Measurements from ENCODE around the gene PUSL1. TPM values are rescaled to one million over a fixed set of nuclear protein-coding genes. Genes with fewer than 3 reads are reported as not detected.

The PUSL1 gene
- total RNA-seq, 1 donor from 2014 or later: 21.5 TPM

- Mint-ChIP-seq H3K27me3 (ENCODE audit: unreplicated experiment) (no peaks in the 10 kb centered on the region), H3K4me3 (ENCODE audit: unreplicated experiment) (no peak overlapping the region), H3K4me1 (ENCODE audit: unreplicated experiment) (peaks cover 56% of the 10 kb centered on the region), H3K27ac (ENCODE audit: unreplicated experiment) (peak overlapping the region; percentile 54), H3K9me3 (ENCODE audit: unreplicated experiment) (no peaks in the 10 kb centered on the region), H3K36me3 (ENCODE audit: unreplicated experiment) (peaks cover 9% of the 10 kb centered on the region)
- no peak for TF ChIP-seq CTCF (IDR thresholded peaks at IDR 0.05)
- DNase-seq (ENCODE audit: extremely low spot score, unreplicated experiment): no peak
Observed at GRCh38 chr1:1267488-1268283, 40.7 kb upstream of the PUSL1 start.

GRCh38 chr1:1268284-1268682, 40.1 kb upstream of the PUSL1 start:
- peaks cover 5% of the 10 kb centered on the region for H3K36me3 Mint-ChIP-seq (ENCODE audit: unreplicated experiment)
- no peaks in the 10 kb centered on the region for H3K9me3 Mint-ChIP-seq (ENCODE audit: unreplicated experiment)

GRCh38 chr1:1270813-1271212, 37.6 kb upstream of the PUSL1 start:
- Mint-ChIP-seq H3K4me3 (ENCODE audit: unreplicated experiment) (peak overlapping the region; percentile 60), H3K27me3 (ENCODE audit: unreplicated experiment) (no peaks in the 10 kb centered on the region), H3K27ac (ENCODE audit: unreplicated experiment) (peak overlapping the region; percentile 73), H3K36me3 (ENCODE audit: unreplicated experiment) (peaks cover 5% of the 10 kb centered on the region), H3K9me3 (ENCODE audit: unreplicated experiment) (no peaks in the 10 kb centered on the region), H3K4me1 (ENCODE audit: unreplicated experiment) (peaks cover 37% of the 10 kb centered on the region)
- no peak for TF ChIP-seq CTCF (IDR thresholded peaks at IDR 0.05)
- no peak for DNase-seq (ENCODE audit: extremely low spot score, unreplicated experiment)

More at GRCh38 chr1:1268284-1268682, 40.1 kb upstream of the PUSL1 start:
- no peak for DNase-seq (ENCODE audit: extremely low spot score, unreplicated experiment)
- Mint-ChIP-seq H3K27me3 (ENCODE audit: unreplicated experiment) (no peaks in the 10 kb centered on the region), H3K4me1 (ENCODE audit: unreplicated experiment) (peaks cover 59% of the 10 kb centered on the region), H3K27ac (ENCODE audit: unreplicated experiment) (peak overlapping the region; percentile 54), H3K4me3 (ENCODE audit: unreplicated experiment) (no peak overlapping the region)
- no peak for TF ChIP-seq CTCF (IDR thresholded peaks at IDR 0.05)

GRCh38 chr1:1272341-1273208, 35.8 kb upstream of the PUSL1 start:
- no peak for DNase-seq (ENCODE audit: extremely low spot score, unreplicated experiment)
- TF ChIP-seq CTCF (IDR thresholded peaks at IDR 0.05): no peak
- Mint-ChIP-seq H3K36me3 (ENCODE audit: unreplicated experiment) (peaks cover 5% of the 10 kb centered on the region), H3K27ac (ENCODE audit: unreplicated experiment) (peak overlapping the region; percentile 79), H3K4me3 (ENCODE audit: unreplicated experiment) (peak overlapping the region; percentile 83), H3K27me3 (ENCODE audit: unreplicated experiment) (no peaks in the 10 kb centered on the region), H3K9me3 (ENCODE audit: unreplicated experiment) (no peaks in the 10 kb centered on the region), H3K4me1 (ENCODE audit: unreplicated experiment) (peaks cover 29% of the 10 kb centered on the region)

GRCh38 chr1:1273209-1273511, 35.2 kb upstream of the PUSL1 start:
- no peak for TF ChIP-seq CTCF (IDR thresholded peaks at IDR 0.05)
- no peaks in the 10 kb centered on the region for H3K27me3 Mint-ChIP-seq (ENCODE audit: unreplicated experiment)
- peaks cover 5% of the 10 kb centered on the region for H3K36me3 Mint-ChIP-seq (ENCODE audit: unreplicated experiment)
- DNase-seq (ENCODE audit: extremely low spot score, unreplicated experiment): no peak
- H3K27ac Mint-ChIP-seq (ENCODE audit: unreplicated experiment): peak overlapping the region; percentile 79
- H3K4me3 Mint-ChIP-seq (ENCODE audit: unreplicated experiment): peak overlapping the region; percentile 83
- H3K4me1 Mint-ChIP-seq (ENCODE audit: unreplicated experiment): peaks cover 29% of the 10 kb centered on the region
- no peaks in the 10 kb centered on the region for H3K9me3 Mint-ChIP-seq (ENCODE audit: unreplicated experiment)
